Karpas-422 (cell line): ENCODE results near the gene CASKIN1. TPM values are rescaled to one million over a fixed set of nuclear protein-coding genes. Genes with fewer than 3 reads are reported as not detected.

Source experiments
- DNase-seq: peaks from one replicate; pipeline ENCODE4 v3.0.0-alpha.2; 2015
- H2AFZ ChIP-seq: fragments of 200-600 bp; sonication (generic); 2 replicates; pipeline ENCODE4 v1.6.1; 2014; ENCODE audit warnings: antibody characterized with exemption, low read length, mixed read lengths
- H3K27ac ChIP-seq: fragments of 200-600 bp; sonication (generic); 2 replicates; pipeline ENCODE4 v1.5.1; 2014; ENCODE audit warnings: mild to moderate bottlenecking, low read length, moderate library complexity
- H3K27me3 ChIP-seq: fragments of 200-600 bp; sonication (generic); 2 replicates; pipeline ENCODE4 v1.6.1; 2014; ENCODE audit warnings: low read length, mixed read lengths
- H3K36me3 ChIP-seq: fragments of 200-600 bp; sonication (generic); 2 replicates; pipeline ENCODE4 v1.6.1; 2014; ENCODE audit warnings: low read length, mixed read lengths; ENCODE audit not compliant: insufficient read depth
- H3K4me1 ChIP-seq: fragments of 200-600 bp; sonication (generic); 2 replicates; pipeline ENCODE4 v1.6.1; 2014; ENCODE audit warnings: mild to moderate bottlenecking, low read length, mixed read lengths
- H3K4me2 ChIP-seq: fragments of 200-600 bp; sonication (generic); 2 replicates; pipeline ENCODE4 v1.6.1; 2014; ENCODE audit warnings: low read length, low read depth, mild to moderate bottlenecking; ENCODE audit not compliant: poor library complexity, severe bottlenecking
- H3K4me3 ChIP-seq: fragments of 200-600 bp; sonication (generic); 2 replicates; pipeline ENCODE4 v1.5.1; 2014; ENCODE audit warnings: mild to moderate bottlenecking, antibody characterized with exemption, low read length, mixed read lengths
- H3K79me2 ChIP-seq: fragments of 200-600 bp; sonication (generic); 2 replicates; pipeline ENCODE4 v1.6.1; 2014; ENCODE audit warnings: mild to moderate bottlenecking, low read length, mixed read lengths
- H3K9ac ChIP-seq: fragments of 200-600 bp; sonication (generic); 2 replicates; pipeline ENCODE4 v1.6.0; 2014; ENCODE audit warnings: low read length
- H3K9me2 ChIP-seq: fragments of 200-600 bp; sonication (generic), shearing (Covaris generic); replicated peaks from 2 replicates; pipeline ENCODE4 v1.6.0; 2014; ENCODE audit warnings: mild to moderate bottlenecking, low read length, moderate library complexity; ENCODE audit not compliant: insufficient read depth
- H3K9me3 ChIP-seq: fragments of 300-700, 200-600 bp; sonication (generic); 2 replicates; pipeline ENCODE4 v1.6.1; 2014; ENCODE audit warnings: low read length, mixed read lengths
- H4K20me1 ChIP-seq: fragments of 200-600 bp; sonication (generic); 2 replicates; pipeline ENCODE4 v1.6.1; 2014; ENCODE audit warnings: mild to moderate bottlenecking, antibody characterized with exemption, low read length, low read depth; ENCODE audit not compliant: insufficient read depth
- total RNA-seq: library from RNA; depleted of rRNA; stranded (reverse); fragments of >200 nt; shearing (Covaris generic); gene quantifications from 2 replicates; pipeline ENCODE4 v1.2.3, GENCODE V29; 2014; ENCODE audit warnings: low replicate concordance

The CASKIN1 gene
- total RNA-seq, 1 experiment from 2014 or later, result not detected

DNA sequence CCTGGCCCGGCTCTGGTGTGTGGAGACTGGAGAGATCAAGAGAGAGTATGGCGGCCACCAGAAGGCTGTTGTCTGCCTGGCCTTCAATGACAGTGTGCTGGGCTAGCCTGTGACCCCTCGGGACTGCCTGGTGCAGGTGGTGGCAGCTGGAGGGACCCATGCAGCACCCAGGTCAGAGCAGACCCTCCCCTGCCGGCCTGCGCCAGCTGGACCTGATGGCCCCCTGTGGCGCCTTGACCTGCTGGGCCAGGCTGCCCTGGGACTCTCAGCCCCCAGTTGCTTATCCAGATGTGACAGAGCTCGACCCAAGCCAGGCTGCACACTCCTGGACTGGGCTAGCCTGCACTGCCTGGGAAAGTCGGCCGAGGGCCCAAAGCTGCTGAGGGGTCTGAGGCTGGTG is 12.4 kb upstream of the CASKIN1 start:
- Histone ChIP-seq H3K4me1 (peaks cover 49% of the 10 kb centered on the region), H3K9ac (no peak overlapping the region), H3K9me3 (no peaks in the 10 kb centered on the region), H3K79me2 (peaks cover 44% of the 10 kb centered on the region), H3K4me2 (no peak overlapping the region), H3K36me3 (0 out of 2 replicates have a peak, but pooled peaks cover 5% of the 10 kb centered on the region), H3K4me3 (no peak overlapping the region), H3K27ac (no peak overlapping the region), H3K9me2 (no peaks in the 10 kb centered on the region), H2AFZ (no peak overlapping the region), H4K20me1 (peaks cover 16% of the 10 kb centered on the region; the same call in 1 of the 2 replicates), H3K27me3 (no peaks in the 10 kb centered on the region)
- DNase-seq, result no peak

DNA sequence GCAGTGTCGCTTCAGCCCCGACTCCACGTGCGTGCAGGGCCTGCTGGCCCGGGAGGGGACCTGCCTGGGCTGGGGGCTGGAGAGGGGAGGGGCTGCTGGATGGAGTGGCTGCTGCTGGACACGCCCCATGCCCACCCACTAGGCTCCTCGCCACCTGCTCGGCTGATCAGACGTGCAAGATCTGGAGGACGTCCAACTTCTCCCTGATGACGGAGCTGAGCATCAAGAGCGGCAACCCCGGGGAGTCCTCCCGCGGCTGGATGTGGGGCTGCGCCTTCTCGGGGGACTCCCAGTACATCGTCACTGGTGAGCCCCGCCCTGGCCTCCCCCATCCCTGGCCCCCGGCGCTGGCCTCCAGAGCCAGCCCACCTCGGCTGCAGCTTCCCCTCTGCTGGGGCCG is 11.9 kb upstream of the CASKIN1 start:
- no peaks in the 10 kb centered on the region for H3K9me3 ChIP-seq
- no peaks in the 10 kb centered on the region for H3K9me2 ChIP-seq
- no peak overlapping the region for H3K9ac ChIP-seq

DNA sequence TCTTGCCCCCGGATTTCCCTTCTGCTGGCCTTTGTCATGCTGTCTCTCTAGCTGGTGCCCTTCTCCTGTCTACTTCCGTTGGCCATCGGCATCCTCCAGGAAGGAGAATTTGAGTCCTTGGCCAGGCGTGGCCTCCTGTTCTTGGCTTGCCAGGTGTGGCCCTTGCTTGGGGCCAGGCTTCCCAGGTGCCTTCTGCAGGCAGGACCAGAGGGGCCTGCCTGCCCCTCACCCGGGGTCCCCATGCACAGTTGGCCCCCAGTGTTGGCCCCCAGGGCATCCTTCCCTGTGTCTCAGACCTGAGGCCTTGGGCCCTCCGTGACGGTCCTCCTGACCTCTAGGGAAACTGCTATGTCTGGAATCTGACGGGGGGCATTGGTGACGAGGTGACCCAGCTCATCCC is 11.5 kb upstream of the CASKIN1 start:
- no peak overlapping the region for H3K9ac ChIP-seq

More for the DNA sequence above, 11.9 kb upstream of the CASKIN1 start:
- Histone ChIP-seq H3K27me3 (no peaks in the 10 kb centered on the region), H3K4me3 (no peak overlapping the region), H3K36me3 (0 out of 2 replicates have a peak, but pooled peaks cover 5% of the 10 kb centered on the region), H2AFZ (no peak overlapping the region), H3K4me1 (peaks cover 46% of the 10 kb centered on the region), H3K27ac (no peak overlapping the region), H3K4me2 (no peak overlapping the region), H3K79me2 (peaks cover 39% of the 10 kb centered on the region), H4K20me1 (peaks cover 12% of the 10 kb centered on the region; the same call in 1 of the 2 replicates)
- no peak for DNase-seq

DNA sequence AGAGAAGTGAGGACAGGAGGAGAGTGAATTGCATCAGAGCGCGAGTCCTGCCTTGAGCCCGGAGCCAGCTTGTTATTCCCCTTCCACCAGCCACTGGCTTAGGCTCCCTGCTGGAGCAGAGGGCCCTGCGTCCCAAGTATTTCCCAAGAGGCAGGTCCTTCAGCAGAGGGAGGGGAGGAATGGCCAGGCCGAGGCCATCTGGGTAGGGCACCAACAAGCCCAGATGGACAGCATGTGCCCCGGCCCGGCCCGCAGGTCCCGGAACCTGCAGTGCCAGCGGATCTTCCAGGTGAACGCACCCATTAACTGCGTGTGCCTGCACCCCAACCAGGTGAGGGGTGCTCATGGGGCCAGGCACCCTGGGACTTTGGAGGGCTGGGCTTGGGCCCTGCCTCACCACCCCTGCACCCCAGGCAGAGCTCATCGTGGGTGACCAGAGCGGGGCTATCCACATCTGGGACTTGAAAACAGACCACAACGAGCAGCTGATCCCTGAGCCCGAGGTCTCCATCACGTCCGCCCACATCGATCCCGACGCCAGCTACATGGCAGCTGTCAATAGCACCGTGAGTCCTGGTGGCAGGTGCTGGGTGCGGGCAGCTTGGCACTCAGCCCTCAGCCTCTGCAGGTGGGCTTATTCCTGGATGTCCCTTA is 10.5 kb upstream of the CASKIN1 start:
- Histone ChIP-seq H3K4me1 (peaks cover 32% of the 10 kb centered on the region), H3K9me2 (no peaks in the 10 kb centered on the region), H3K27ac (peak overlapping the region; percentile 67; the same call in 1 of the 2 replicates), H3K4me2 (peak overlapping the region; percentile 96), H3K4me3 (peak overlapping the region; percentile 95), H2AFZ (no peak overlapping the region), H3K27me3 (no peaks in the 10 kb centered on the region), H3K36me3 (0 out of 2 replicates have a peak, but pooled peaks cover 5% of the 10 kb centered on the region), H4K20me1 (no peaks in the 10 kb centered on the region), H3K9ac (peak overlapping the region; percentile 98), H3K9me3 (no peaks in the 10 kb centered on the region), H3K79me2 (peaks cover 25% of the 10 kb centered on the region)
- DNase-seq, result no peak

More for the DNA sequence above, 11.5 kb upstream of the CASKIN1 start:
- no peaks in the 10 kb centered on the region for H3K27me3 ChIP-seq
- 0 out of 2 replicates have a peak, but pooled peaks cover 5% of the 10 kb centered on the region for H3K36me3 ChIP-seq
- no peak overlapping the region for H3K27ac ChIP-seq
- H3K4me3 ChIP-seq, result no peak overlapping the region
- no peaks in the 10 kb centered on the region for H3K9me2 ChIP-seq
- H3K4me1 ChIP-seq, result peaks cover 42% of the 10 kb centered on the region
- no peaks in the 10 kb centered on the region for H3K9me3 ChIP-seq
- peaks cover 35% of the 10 kb centered on the region for H3K79me2 ChIP-seq
- no peak overlapping the region for H3K4me2 ChIP-seq
- DNase-seq, result no peak
- peaks cover 7% of the 10 kb centered on the region; the same call in 1 of the 2 replicates for H4K20me1 ChIP-seq
- no peak overlapping the region for H2AFZ ChIP-seq

DNA sequence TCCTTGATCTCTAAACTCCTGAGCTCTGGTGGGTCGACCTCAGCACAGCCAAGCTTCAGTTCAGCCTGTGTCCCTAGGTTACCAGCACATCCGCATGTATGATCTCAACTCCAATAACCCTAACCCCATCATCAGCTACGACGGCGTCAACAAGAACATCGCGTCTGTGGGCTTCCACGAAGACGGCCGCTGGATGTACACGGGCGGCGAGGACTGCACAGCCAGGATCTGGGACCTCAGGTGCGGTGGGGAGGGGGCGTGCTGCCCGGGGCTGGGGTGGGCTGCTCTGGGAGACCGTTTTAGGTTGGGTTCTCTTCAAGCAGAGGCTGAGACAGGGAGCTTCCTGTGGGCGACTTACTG is 10.0 kb upstream of the CASKIN1 start:
- Histone ChIP-seq H3K79me2 (peaks cover 25% of the 10 kb centered on the region), H4K20me1 (no peaks in the 10 kb centered on the region), H3K27ac (peak overlapping the region; percentile 67), H3K4me1 (peaks cover 29% of the 10 kb centered on the region), H2AFZ (no peak overlapping the region), H3K9ac (peak overlapping the region; percentile 98), H3K36me3 (0 out of 2 replicates have a peak, but pooled peaks cover 5% of the 10 kb centered on the region), H3K4me3 (peak overlapping the region; percentile 95), H3K4me2 (peak overlapping the region; percentile 96), H3K9me3 (no peaks in the 10 kb centered on the region), H3K9me2 (no peaks in the 10 kb centered on the region), H3K27me3 (no peaks in the 10 kb centered on the region)
- no peak for DNase-seq

DNA sequence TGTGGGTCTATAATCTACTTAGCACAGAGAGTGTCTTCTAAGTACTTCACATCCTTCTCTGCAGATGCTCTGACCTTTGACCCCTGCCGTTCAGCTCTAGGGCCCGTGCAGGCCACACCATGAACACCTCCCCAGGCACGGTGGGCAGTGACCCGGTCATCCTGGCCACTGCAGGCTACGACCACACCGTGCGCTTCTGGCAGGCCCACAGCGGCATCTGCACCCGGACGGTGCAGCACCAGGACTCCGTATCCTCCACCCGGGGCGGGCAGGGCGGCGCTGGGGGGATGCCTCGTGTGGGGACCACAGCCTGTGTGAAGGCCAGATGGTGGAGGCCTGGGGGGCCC is 9.5 kb upstream of the CASKIN1 start:
- H3K4me1 ChIP-seq, result peaks cover 29% of the 10 kb centered on the region
- no peaks in the 10 kb centered on the region for H3K9me3 ChIP-seq
- H3K4me3 ChIP-seq, result peak overlapping the region; percentile 95
- peaks cover 25% of the 10 kb centered on the region for H3K79me2 ChIP-seq
- H3K4me2 ChIP-seq, result peak overlapping the region; percentile 96
- H3K27me3 ChIP-seq, result no peaks in the 10 kb centered on the region
- peak overlapping the region; percentile 67 for H3K27ac ChIP-seq
- peak overlapping the region; percentile 98 for H3K9ac ChIP-seq
- H2AFZ ChIP-seq, result no peak overlapping the region; the same call in 1 of the 2 replicates
- no peak for DNase-seq
- H3K36me3 ChIP-seq, result 0 out of 2 replicates have a peak, but pooled peaks cover 5% of the 10 kb centered on the region
- H3K9me2 ChIP-seq, result no peaks in the 10 kb centered on the region
- no peaks in the 10 kb centered on the region for H4K20me1 ChIP-seq

DNA sequence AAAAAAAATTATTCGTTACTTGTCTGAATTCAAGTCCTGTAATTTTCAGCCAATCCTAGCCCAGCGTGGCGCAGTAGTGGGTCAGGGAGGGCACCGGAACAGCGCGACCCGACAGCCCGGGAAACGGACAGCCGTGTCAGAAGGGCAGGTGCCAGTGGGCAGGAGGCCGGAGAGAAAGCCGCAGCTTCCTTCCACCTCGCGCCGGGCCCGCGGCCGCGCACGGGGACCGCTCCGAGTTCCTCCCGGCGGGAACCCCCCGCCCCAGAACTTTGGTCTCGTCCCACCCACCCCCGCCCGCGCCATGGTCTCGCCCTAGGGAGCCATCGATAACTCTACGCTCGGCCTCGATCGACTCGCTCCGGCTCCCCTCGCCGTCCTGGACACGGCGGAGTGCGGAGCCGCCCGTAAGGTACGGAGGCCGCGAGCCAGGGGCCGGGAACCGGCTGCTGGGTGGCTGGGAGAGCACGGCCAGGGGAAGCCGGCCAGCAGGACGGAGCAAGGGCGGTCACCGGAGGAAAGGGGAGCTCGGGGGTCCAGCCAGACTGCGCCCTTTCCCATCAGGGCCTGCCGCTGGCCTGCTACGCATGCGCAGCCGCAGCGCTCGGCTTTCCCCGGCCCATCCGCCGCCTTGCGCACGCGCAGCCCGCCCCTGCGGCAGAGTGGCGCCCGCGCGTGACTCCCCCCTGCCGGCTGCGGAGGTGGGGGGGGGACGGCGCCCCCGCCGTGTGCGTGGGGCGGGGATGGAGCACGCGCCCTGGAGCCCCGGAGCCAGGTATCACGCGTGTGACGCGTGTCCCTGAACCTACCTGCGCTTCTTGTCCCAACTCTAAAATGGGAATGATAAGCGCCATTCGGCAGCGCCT is 8.9 kb upstream of the CASKIN1 start, which contains the start of gene MLST8:
Gene MLST8 (plus strand): TSS at position 351 of the 863 bp plus-strand sequence. CDS start 632 bp downstream, outside the sequence.
- Histone ChIP-seq H3K9me2 (no peaks in the 10 kb centered on the region), H3K9ac (peak within 1 kb of the TSS; percentile 98), H3K79me2 (peaks cover 25% of the 10 kb centered on the region), H3K4me3 (peak within 1 kb of the TSS; percentile 95), H3K4me1 (peaks cover 29% of the 10 kb centered on the region), H3K27ac (peak within 1 kb of the TSS; percentile 67), H3K27me3 (no peaks in the 10 kb centered on the region), H4K20me1 (no peaks in the 10 kb centered on the region), H3K4me2 (peak within 1 kb of the TSS; percentile 96), H3K36me3 (0 out of 2 replicates have a peak, but pooled peaks cover 5% of the 10 kb centered on the region), H2AFZ (peak within 1 kb of the TSS; percentile 86; the same call in 1 of the 2 replicates), H3K9me3 (no peaks in the 10 kb centered on the region)
- peak; percentile 95 for DNase-seq
